Caco-2 (cell line): ENCODE results near the gene DLGAP4. TPM values are rescaled to one million over a fixed set of nuclear protein-coding genes. Genes with fewer than 3 reads are reported as not detected.

Experiments used
- BruUV-seq: library from RNA; stranded (reverse); fragments of 400-500 nt; replicated peaks from 2 replicates; lab custom pipeline; 2021; lab: Mats Ljungman, UMichigan
- CTCF ChIA-PET: fragments of 300-600 bp; sonication (Branson Sonifier 250); formaldehyde crosslinking; loops from one replicate; lab custom pipeline; 2022; ENCODE audit warnings: antibody characterized with exemption; lab: Charles Lee
- POLR2A ChIA-PET: fragments of 300-600 bp; sonication (Branson Sonifier 250); formaldehyde crosslinking; loops from one replicate; lab custom pipeline; 2022; ENCODE audit warnings: antibody characterized with exemption; lab: Charles Lee
- DNase-seq, 2 experiments: peaks; one replicate each; pipeline versions ENCODE4 v3.0.0 to v3.0.0-alpha.2; 2020 to 2022
- H3K27me3 ChIP-seq: replicated peaks from 2 replicates; pipeline ENCODE4 v1.6.0; 2011; ENCODE audit warnings: low read length; ENCODE audit not compliant: control insufficient read depth, insufficient read depth
- H3K36me3 ChIP-seq: 2 replicates; pipeline ENCODE4 v1.5.1; 2011; ENCODE audit warnings: low read length; ENCODE audit not compliant: control insufficient read depth, insufficient read depth
- H3K4me1 ChIP-seq: fragments of 250-450 bp; sonication (Bioruptor Pico); 2 replicates; pipeline ENCODE4 v1.5.1; 2020; ENCODE audit warnings: mild to moderate bottlenecking
- H3K4me3 ChIP-seq: 2 replicates; pipeline ENCODE4 v1.5.1; 2011; ENCODE audit warnings: low read depth, mild to moderate bottlenecking, control low read depth, low read length
- H3K9me3 ChIP-seq: fragments of 250-450 bp; sonication (Bioruptor Pico); 2 replicates; pipeline ENCODE4 v1.5.1; 2020; ENCODE audit warnings: mild to moderate bottlenecking, moderate library complexity
- H3K27ac Mint-ChIP-seq: one replicate; pipeline ENCODE4 v1.8.0; 2022; ENCODE audit warnings: mixed read lengths; ENCODE audit not compliant: unreplicated experiment
- H3K27me3 Mint-ChIP-seq: one replicate; pipeline ENCODE4 v1.8.0; 2022; ENCODE audit warnings: mixed read lengths; ENCODE audit not compliant: insufficient read depth, unreplicated experiment
- H3K36me3 Mint-ChIP-seq: one replicate; pipeline ENCODE4 v1.8.0; 2022; ENCODE audit warnings: mild to moderate bottlenecking, mixed read lengths; ENCODE audit not compliant: insufficient read depth, unreplicated experiment
- H3K4me1 Mint-ChIP-seq: one replicate; pipeline ENCODE4 v1.8.0; 2022; ENCODE audit warnings: low read depth, mixed read lengths; ENCODE audit not compliant: unreplicated experiment
- H3K4me3 Mint-ChIP-seq: one replicate; pipeline ENCODE4 v1.8.0; 2022; ENCODE audit warnings: mild to moderate bottlenecking, moderate library complexity, mixed read lengths; ENCODE audit not compliant: unreplicated experiment
- H3K9me3 Mint-ChIP-seq: one replicate; pipeline ENCODE4 v1.8.0; 2022; ENCODE audit warnings: mixed read lengths; ENCODE audit not compliant: unreplicated experiment
- intact Hi-C: fragments of 100-400 bp; cut with micrococcal nuclease; formaldehyde crosslinking; loops from one replicate; pipeline ENCODE4 v1.10.0; 2022; ENCODE audit not compliant: unreplicated experiment
- total RNA-seq: library from RNA; stranded (reverse); gene quantifications from 2 replicates; pipeline ENCODE4 v1.2.3, GENCODE V29; 2022
- TF ChIP-seq, protein P1 (sequence below), 2 experiments: fragments of 200-600 bp in 1 of 2; IDR thresholded peaks; 1 replicate in 1 of 2; 2 replicates in 1 of 2; pipeline versions ENCODE4 v1.5.1 to v1.8.0; 2011 to 2022; ENCODE audit warnings: antibody characterized with exemption in 1 of 2, control low read depth in 1 of 2, inconsistent platforms in 1 of 2, low read depth in 1 of 2, low read length in 1 of 2, mild to moderate bottlenecking in 1 of 2, moderate library complexity in 1 of 2; ENCODE audit not compliant: insufficient read depth in 1 of 2, severe bottlenecking in 1 of 2, unreplicated experiment in 1 of 2

DLGAP4 gene
- total RNA-seq, 1 experiment from 2014 or later = 122 TPM

DNA sequence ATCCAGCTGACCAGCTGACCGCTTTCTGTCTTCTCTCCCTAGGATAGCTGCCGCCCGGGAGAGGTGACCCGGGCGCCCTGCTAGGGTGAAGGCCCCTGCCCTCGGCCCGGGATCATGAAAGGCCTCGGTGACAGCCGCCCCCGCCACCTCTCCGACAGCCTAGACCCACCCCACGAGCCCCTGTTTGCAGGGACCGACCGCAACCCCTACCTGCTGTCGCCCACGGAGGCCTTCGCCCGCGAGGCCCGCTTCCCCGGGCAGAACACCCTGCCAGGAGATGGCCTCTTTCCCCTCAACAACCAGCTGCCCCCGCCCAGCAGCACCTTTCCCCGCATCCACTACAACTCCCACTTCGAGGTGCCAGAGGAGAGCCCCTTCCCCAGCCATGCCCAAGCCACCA is 125.5 kb downstream of the DLGAP4 start:
- POLR2A ChIA-PET = interaction anchor here (0.6 kb wide), 1 partner anchor 77 kb away, joined by 5 read pairs; no protein-coding TSS in a partner anchor
- Mint-ChIP-seq H3K4me1 (no peaks in the 10 kb centered on the region), H3K4me3 (no peak overlapping the region), H3K27me3 (peaks cover 12% of the 10 kb centered on the region), H3K27ac (no peak overlapping the region), H3K9me3 (no peaks in the 10 kb centered on the region), H3K36me3 (peaks cover 6% of the 10 kb centered on the region)
- DNase-seq = no peak
- CTCF ChIA-PET = interaction anchor here (0.9 kb wide), 1 partner anchor 232 kb away, joined by 3 read pairs; no protein-coding TSS in a partner anchor
- intact Hi-C loops = no loop called here
- Histone ChIP-seq H3K27me3 (no peaks in the 10 kb centered on the region), H3K4me3 (no peak overlapping the region), H3K36me3 (no peaks in the 10 kb centered on the region), H3K9me3 (no peaks in the 10 kb centered on the region), H3K4me1 (peaks cover 3% of the 10 kb centered on the region; the same call in 1 of the 2 replicates)
- BruUV-seq = no TSS peak
- TF ChIP-seq, protein P1, sequence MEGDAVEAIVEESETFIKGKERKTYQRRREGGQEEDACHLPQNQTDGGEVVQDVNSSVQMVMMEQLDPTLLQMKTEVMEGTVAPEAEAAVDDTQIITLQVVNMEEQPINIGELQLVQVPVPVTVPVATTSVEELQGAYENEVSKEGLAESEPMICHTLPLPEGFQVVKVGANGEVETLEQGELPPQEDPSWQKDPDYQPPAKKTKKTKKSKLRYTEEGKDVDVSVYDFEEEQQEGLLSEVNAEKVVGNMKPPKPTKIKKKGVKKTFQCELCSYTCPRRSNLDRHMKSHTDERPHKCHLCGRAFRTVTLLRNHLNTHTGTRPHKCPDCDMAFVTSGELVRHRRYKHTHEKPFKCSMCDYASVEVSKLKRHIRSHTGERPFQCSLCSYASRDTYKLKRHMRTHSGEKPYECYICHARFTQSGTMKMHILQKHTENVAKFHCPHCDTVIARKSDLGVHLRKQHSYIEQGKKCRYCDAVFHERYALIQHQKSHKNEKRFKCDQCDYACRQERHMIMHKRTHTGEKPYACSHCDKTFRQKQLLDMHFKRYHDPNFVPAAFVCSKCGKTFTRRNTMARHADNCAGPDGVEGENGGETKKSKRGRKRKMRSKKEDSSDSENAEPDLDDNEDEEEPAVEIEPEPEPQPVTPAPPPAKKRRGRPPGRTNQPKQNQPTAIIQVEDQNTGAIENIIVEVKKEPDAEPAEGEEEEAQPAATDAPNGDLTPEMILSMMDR (IDR thresholded peaks at IDR 0.05; ENCODE audit: insufficient read depth in 1 of 2, low read depth in 1 of 2, low read length in 1 of 2, severe bottlenecking in 1 of 2, unreplicated experiment in 1 of 2) = no peak

DNA sequence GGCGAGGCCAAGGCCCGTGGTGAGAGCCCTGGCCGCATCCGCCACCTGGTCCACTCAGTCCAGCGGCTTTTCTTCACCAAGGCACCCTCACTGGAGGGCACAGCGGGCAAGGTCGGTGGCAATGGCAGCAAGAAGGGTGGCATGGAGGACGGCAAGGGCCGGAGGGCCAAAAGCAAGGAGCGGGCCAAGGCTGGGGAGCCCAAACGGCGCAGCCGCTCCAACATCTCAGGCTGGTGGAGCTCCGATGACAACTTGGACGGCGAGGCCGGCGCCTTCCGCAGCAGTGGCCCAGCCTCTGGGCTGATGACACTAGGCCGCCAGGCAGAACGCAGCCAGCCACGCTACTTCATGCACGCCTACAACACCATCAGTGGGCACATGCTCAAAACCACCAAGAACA is 126.0 kb downstream of the DLGAP4 start:
- Mint-ChIP-seq H3K36me3 (peaks cover 6% of the 10 kb centered on the region), H3K9me3 (no peaks in the 10 kb centered on the region), H3K4me3 (no peak overlapping the region), H3K27me3 (peaks cover 7% of the 10 kb centered on the region), H3K4me1 (no peaks in the 10 kb centered on the region), H3K27ac (no peak overlapping the region)
- no peak for DNase-seq
- Histone ChIP-seq H3K4me3 (no peak overlapping the region), H3K36me3 (no peaks in the 10 kb centered on the region), H3K27me3 (no peaks in the 10 kb centered on the region), H3K9me3 (no peaks in the 10 kb centered on the region), H3K4me1 (peaks cover 3% of the 10 kb centered on the region; the same call in 1 of the 2 replicates)
- ChIA-PET CTCF (interaction anchor here (0.5 to 0.9 kb wide), 2 partner anchors 230 to 232 kb away, joined by 3 read pairs; no protein-coding TSS in a partner anchor), POLR2A (interaction anchor here (0.6 kb wide), 1 partner anchor 48 kb away, joined by 5 read pairs; no protein-coding TSS in a partner anchor)
- intact Hi-C loops = no loop called here
- TF ChIP-seq, protein P1 (IDR thresholded peaks at IDR 0.05; ENCODE audit: insufficient read depth in 1 of 2, low read depth in 1 of 2, low read length in 1 of 2, severe bottlenecking in 1 of 2, unreplicated experiment in 1 of 2) = no peak
- BruUV-seq = no TSS peak

DNA sequence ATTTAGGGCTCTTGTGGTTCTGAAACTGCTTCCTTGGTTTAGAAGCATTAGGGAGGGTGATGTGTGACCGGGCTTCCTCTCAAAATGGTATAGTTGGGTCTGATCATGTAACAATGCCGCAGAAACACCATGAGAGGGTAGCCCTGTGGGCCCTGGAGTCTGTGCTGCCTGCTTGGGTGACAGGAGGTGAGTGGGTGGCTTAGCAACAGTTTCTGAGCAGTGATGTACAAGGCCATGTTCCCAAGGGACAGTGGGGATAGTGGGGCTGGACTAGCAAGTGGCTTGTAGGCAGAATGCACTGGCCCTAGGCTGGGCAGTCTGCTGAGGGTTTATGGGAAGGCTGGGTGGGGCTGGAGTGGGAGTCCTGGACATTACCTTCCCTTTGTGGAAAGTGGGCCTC is 128.2 kb downstream of the DLGAP4 start:
- Mint-ChIP-seq H3K4me3 (no peak overlapping the region), H3K27ac (no peak overlapping the region), H3K9me3 (no peaks in the 10 kb centered on the region), H3K27me3 (no peaks in the 10 kb centered on the region), H3K4me1 (no peaks in the 10 kb centered on the region), H3K36me3 (peaks cover 6% of the 10 kb centered on the region)
- ChIA-PET POLR2A (no interaction called here), CTCF (no interaction called here)
- TF ChIP-seq, protein P1 (IDR thresholded peaks at IDR 0.05; ENCODE audit: insufficient read depth in 1 of 2, low read depth in 1 of 2, low read length in 1 of 2, severe bottlenecking in 1 of 2, unreplicated experiment in 1 of 2) = no peak
- Histone ChIP-seq H3K9me3 (no peaks in the 10 kb centered on the region), H3K4me3 (no peak overlapping the region), H3K4me1 (peaks cover 3% of the 10 kb centered on the region; the same call in 1 of the 2 replicates), H3K36me3 (no peaks in the 10 kb centered on the region), H3K27me3 (no peaks in the 10 kb centered on the region)
- DNase-seq = no peak
- no TSS peak for BruUV-seq
- intact Hi-C loops = no loop called here
